Mesodermal cell (in vitro differentiated cells): ENCODE results near the gene PALLD.
A peak's percentile ranks its signal among the peaks of the same experiment; 100 is the strongest.

Experiments
- H3K27ac ChIP-seq: 2 replicates; pipeline ENCODE4 v1.7.0; 2013; ENCODE audit warnings: mild to moderate bottlenecking, low read depth, low read length, moderate library complexity; ENCODE audit not compliant: severe bottlenecking
- H3K36me3 ChIP-seq: 2 replicates; pipeline ENCODE4 v1.7.1; 2013; ENCODE audit warnings: mild to moderate bottlenecking, low read length, moderate library complexity; ENCODE audit not compliant: control insufficient read depth, insufficient read depth
- H3K4me1 ChIP-seq: one replicate; pipeline ENCODE4 v1.7.1; 2013; ENCODE audit warnings: mild to moderate bottlenecking, low read length; ENCODE audit not compliant: insufficient read depth, control insufficient read depth, poor library complexity, severe bottlenecking
- H3K4me3 ChIP-seq: 2 replicates; pipeline ENCODE4 v1.7.0; 2013; ENCODE audit warnings: low read length, control low read depth, mild to moderate bottlenecking; ENCODE audit not compliant: insufficient read depth, poor library complexity, severe bottlenecking; ENCODE audit errors: extremely low read depth
- H3K9me3 ChIP-seq: 2 replicates; pipeline ENCODE4 v1.7.1; 2013; ENCODE audit warnings: mild to moderate bottlenecking, low read length, moderate library complexity; ENCODE audit not compliant: control insufficient read depth
- WGBS, 2 experiments: methylation state at CpG; one replicate each; pipeline ENCODE4 v1.1.5; 2013; ENCODE audit warnings: missing lambda C conversion rate in 2 of 2; ENCODE audit not compliant: insufficient coverage in 2 of 2; 5-methylcytosine and 5-hydroxymethylcytosine counted together

Gene PALLD

DNA sequence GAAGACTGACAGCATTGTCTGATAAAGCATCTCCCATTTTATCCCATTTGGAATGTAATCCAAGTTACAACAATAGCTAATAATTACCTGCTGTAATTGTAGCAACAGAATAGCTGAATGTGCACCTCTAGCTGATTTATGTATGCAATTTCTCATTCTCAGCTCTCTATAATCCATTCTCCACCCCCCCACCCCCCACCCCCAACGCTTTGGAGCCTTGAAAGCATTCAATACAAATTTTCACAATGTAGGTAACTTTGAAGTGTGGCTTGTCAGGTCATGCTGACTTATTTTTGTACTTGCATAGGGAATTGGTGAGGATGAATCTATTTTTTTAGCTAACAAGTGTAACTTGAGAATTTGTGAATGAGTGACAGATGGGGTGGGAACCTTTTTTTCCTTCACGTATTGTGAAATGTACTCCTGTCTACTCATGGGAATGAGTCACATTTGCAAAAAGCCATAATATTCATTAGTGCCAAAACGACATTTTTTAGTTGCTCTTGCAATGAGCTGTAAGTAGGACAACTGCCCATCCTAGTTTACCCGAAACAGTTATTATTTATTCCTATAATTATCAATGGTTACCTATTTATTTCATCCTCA is 159.3 kb downstream of the PALLD start:
- Histone ChIP-seq H3K4me1 (peaks cover 8% of the 10 kb centered on the region), H3K27ac (no peak overlapping the region), H3K4me3 (no peak overlapping the region), H3K36me3 (no peaks in the 10 kb centered on the region), H3K9me3 (no peaks in the 10 kb centered on the region)
- WGBS, 2 experiments: 92% methylated on average over 2 of the region's 4 CpGs; no CpG with 5 or more reads in 1 of the 2 experiments

DNA sequence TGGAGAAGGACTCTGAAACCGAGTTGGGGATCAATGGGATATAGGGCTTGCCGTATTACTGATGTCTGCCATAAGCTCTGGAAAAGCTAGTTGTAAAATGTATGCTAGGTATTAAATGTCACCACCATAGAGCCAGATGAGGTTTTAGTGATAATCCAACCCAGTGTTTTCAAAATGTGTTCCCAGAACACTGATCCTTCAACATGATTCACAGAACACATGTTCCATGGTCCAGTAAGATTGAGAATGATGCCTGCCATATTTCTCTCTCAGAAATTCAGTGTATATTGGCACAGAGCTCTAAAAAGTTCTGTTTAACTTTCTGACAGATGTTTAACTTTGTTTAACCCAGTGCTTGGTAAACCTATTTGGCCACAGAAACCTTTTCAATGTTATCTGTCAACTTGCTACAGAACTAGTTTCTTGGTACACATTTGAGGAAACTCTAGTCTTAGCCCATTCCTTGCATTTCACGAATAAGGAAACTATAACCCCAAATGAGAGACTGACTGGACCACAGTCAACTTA is 160.2 kb downstream of the PALLD start:
- 80 to 89% methylated on average over 1 to 2 of the region's 3 CpGs for WGBS, 2 experiments
- Histone ChIP-seq H3K27ac (no peak overlapping the region), H3K9me3 (no peaks in the 10 kb centered on the region), H3K4me3 (no peak overlapping the region), H3K36me3 (no peaks in the 10 kb centered on the region), H3K4me1 (peaks cover 2% of the 10 kb centered on the region)

DNA sequence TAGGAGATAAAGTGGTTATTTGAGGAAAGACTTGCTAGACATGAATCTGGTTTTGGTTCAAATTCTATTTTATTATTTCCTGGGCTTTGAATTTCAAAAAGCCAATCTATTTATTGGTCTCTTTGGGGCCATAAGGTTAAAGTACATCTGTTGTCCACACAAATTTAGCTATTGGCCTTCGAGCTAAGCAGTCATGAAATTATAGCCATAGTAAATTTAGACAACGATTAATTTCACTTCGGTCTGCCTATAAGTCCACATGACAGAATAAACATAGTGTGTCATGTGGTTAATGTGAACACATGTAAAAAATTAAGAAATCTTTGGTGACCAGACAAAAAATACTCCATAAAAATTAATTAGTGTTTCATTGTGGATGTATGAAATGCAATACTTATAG is 161.9 kb downstream of the PALLD start:
- no peaks in the 10 kb centered on the region for H3K36me3 ChIP-seq
- H3K27ac ChIP-seq: no peak overlapping the region
- no peak overlapping the region for H3K4me3 ChIP-seq
- H3K9me3 ChIP-seq: no peaks in the 10 kb centered on the region
- peaks cover 10% of the 10 kb centered on the region for H3K4me1 ChIP-seq
- 83 to 100% methylated on average over 1 of the region's 3 CpGs for WGBS, 2 experiments

DNA sequence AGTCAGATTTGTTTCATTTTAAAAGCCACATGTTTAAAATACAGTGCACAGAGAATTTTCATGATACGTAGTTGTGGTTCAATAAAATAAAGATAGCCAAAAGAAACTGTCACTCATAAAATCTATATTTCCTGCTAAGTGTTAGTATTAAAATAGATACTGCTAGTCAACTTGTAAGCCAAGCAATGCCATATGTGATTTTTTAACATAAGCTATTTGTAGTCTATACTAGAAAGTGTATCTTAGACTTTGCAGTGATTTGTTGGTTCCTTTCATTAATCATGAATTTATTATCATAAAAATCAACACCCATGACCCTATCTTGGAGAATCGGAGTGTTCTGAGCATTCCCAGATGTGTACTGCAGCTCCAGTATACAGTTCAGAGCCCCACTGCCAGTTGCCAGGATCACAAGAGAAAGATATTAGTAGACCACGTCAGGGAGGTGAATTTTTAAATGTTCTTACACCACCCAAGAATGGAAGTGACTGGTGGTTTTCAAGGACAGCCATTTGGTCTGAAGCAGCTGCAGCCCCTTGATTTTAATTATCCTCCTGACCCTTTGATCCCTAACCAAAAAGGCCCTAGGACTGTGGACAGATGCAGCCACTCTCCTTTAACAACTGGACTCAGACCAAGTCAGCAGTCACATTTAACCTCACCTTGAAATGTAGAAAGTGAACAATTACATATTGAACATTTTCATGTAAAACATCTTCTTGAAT is 163.1 kb downstream of the PALLD start:
- WGBS, 2 experiments: 80% methylated on average over 1 of the region's 3 CpGs; no CpG with 5 or more reads in 1 of the 2 experiments
- Histone ChIP-seq H3K27ac (no peak overlapping the region), H3K36me3 (no peaks in the 10 kb centered on the region), H3K9me3 (no peaks in the 10 kb centered on the region), H3K4me3 (no peak overlapping the region), H3K4me1 (peaks cover 8% of the 10 kb centered on the region)

DNA sequence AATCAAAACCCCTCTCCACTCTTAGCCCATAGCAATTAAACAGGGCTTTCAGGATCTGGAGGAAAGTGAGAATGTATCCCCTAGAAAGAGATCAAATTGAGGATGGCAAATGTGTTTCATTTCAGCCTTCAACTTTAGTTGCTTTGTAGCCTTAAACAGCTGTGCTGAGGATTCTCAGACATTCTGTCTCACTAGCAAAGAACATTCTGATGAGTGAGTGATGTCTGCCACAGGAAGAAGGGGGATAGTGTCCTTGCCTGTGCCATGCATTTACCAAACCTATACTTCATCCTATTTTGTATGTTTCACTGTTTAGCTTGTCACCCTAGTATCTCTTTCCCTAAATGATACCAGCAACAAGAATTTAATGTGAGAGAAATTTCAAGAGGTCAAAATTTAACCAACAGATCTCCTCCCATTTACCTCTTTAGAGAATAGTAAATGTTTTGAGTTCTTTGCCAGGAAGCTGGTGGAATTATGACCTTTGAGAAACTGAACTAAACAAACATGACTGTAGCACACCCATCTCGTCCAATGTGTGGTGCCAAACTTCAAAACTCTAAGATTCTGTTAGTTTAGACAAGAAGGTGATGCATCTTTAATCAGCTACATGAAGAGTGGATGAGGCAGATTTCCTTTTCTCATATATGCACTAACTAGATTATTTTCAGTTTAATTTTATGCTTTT is 165.6 kb downstream of the PALLD start:
- H3K36me3 ChIP-seq: no peaks in the 10 kb centered on the region
- H3K27ac ChIP-seq: peak overlapping the region; percentile 47
- WGBS, 2 experiments: 100% methylated on average over 1 of the region's 1 CpG; no CpG with 5 or more reads in 1 of the 2 experiments
- no peak overlapping the region for H3K4me3 ChIP-seq
- peaks cover 8% of the 10 kb centered on the region for H3K4me1 ChIP-seq
- no peaks in the 10 kb centered on the region for H3K9me3 ChIP-seq

DNA sequence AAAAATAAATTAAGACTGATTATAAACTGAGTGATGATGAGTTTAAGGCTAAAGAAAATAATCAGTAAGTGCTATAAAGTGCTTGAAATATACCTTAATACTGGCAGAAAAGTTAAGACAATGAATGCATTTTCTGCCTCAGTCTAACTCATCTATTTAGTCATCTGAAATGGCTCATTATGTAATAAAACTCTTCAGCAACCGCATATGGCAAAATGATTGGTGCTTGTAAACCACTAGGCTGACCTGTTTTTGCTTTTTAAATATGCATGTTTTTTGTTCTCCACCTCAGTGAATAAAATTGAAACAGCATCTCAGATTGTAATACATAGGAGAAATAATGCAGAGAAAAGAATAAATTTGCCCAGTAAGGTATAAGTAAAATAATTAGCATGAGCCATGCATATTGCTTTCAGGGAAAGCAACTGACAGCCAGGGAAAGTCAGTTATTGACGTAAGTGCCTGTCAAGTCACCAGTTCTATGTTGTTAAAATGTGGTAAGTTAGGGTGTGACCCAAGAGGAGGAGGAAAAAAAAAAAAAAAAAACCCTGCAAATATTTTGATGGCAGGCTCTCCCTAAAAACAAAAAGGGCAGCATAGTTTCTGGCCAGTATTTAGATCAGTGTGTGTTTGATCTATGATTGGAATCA is 167.5 kb downstream of the PALLD start:
- Histone ChIP-seq H3K27ac (no peak overlapping the region), H3K4me1 (peaks cover 8% of the 10 kb centered on the region), H3K4me3 (no peak overlapping the region), H3K36me3 (peaks cover 8% of the 10 kb centered on the region), H3K9me3 (no peaks in the 10 kb centered on the region)
- WGBS, 2 experiments: 79 to 100% methylated on average over 1 of the region's 2 CpGs

DNA sequence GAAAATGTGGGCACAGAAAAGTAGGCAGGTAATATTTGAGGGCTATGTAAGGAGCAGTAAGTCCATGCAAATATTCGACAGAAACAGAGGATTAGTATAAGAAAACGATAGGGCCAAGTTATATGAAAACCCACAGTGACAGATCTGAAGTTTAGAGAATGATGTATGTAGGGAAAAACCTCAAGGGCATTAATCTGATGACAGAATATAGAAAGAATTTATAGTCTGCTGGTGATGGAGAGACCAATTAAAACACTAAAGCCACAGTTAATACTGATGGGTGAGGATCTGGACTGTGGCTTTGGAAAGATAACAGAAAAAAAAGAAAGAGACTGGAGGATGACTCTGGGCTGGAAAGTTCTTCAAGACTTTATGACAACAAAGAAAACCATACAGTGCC is 169.7 kb downstream of the PALLD start:
- 75 to 77% methylated on average over 2 of the region's 2 CpGs for WGBS, 2 experiments
- Histone ChIP-seq H3K9me3 (no peaks in the 10 kb centered on the region), H3K4me1 (peaks cover 8% of the 10 kb centered on the region), H3K27ac (peak overlapping the region; percentile 20), H3K4me3 (no peak overlapping the region), H3K36me3 (peaks cover 17% of the 10 kb centered on the region)

DNA sequence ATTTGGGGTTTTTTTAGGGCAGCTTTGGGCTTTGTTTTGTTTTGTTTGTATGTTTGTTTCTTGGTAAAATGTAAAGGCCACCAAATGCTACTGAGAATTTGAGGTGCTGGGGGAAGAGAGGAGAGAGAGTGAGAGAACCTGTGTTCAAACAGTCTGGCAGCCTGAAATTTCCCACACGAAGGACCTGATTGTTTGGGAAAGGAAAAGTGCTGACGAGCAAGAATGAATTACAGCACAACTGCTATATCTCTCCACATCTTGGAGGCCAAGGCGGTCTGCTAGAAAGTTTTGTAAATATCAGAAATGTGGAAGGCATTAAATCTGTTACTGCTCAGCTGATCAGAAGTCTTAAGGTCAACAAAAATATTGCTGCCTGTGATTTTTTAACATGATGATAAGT is 170.5 kb downstream of the PALLD start:
- WGBS, 2 experiments: 50% methylated on average over 1 of the region's 3 CpGs; no CpG with 5 or more reads in 1 of the 2 experiments
- Histone ChIP-seq H3K4me3 (no peak overlapping the region), H3K27ac (peak overlapping the region; percentile 12), H3K4me1 (peaks cover 4% of the 10 kb centered on the region), H3K9me3 (no peaks in the 10 kb centered on the region), H3K36me3 (peaks cover 17% of the 10 kb centered on the region)

DNA sequence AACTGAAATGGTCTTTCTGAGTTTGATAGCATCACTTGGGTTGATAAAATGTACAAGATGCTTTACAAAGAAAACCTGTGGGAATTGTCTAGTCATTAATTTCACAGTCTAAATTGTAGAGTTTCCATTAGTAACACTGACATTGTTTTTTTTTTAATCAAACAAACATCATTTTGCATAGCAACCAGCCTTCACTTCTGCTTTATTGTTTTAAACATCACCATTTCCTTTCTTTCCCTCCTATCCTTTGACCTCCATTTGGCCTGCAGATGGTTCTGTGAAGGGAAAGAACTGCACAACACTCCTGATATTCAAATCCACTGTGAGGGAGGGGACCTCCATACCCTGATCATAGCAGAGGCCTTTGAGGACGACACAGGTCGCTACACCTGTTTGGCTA is 171.1 kb downstream of the PALLD start:
- no peaks in the 10 kb centered on the region for H3K9me3 ChIP-seq
- H3K4me1 ChIP-seq: no peaks in the 10 kb centered on the region
- H3K36me3 ChIP-seq: peaks cover 21% of the 10 kb centered on the region
- 86 to 100% methylated on average over 2 of the region's 2 CpGs for WGBS, 2 experiments
- no peak overlapping the region for H3K27ac ChIP-seq
- H3K4me3 ChIP-seq: no peak overlapping the region

DNA sequence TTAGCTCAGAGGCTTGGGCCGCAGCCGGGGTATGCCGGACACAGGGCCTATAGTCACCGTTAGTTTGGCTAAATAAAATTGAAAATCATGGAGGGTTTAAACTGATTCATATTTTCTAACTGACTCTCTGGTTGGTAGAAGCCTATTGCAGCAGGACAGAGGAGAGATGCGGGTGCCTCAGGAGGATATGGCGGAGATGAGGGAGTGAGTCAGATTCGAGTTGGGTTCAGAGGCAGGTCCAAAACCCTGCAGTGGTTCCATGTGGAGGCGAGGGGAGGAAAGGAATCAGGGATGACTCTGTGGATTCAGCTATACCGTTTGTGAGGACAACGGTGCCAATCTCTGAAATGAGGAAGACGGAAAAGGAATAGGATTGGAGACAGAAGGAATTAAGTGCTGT is 176.6 kb downstream of the PALLD start:
- no peak overlapping the region for H3K27ac ChIP-seq
- H3K4me3 ChIP-seq: no peak overlapping the region
- H3K36me3 ChIP-seq: peaks cover 31% of the 10 kb centered on the region
- H3K9me3 ChIP-seq: no peaks in the 10 kb centered on the region
- H3K4me1 ChIP-seq: peaks cover 12% of the 10 kb centered on the region
- 88 to 96% methylated on average over 10 to 11 of the region's 11 CpGs for WGBS, 2 experiments
